Smooth muscle cell (in vitro differentiated cells): Measurements from ENCODE around the gene LRRC27. TPM values are rescaled to one million over a fixed set of nuclear protein-coding genes. Genes with fewer than 3 reads are reported as not detected.

Source experiments
- DNase-seq: peaks from one replicate; lab custom pipeline; 2025; ENCODE audit not compliant: unreplicated experiment; lab: John Stamatoyannopoulos, UW
- H2AFZ ChIP-seq: fragments of 200-600 bp; sonication (generic); 2 replicates; pipeline ENCODE4 v1.6.0; 2016; ENCODE audit warnings: antibody characterized with exemption, low read depth, mild to moderate bottlenecking
- H3F3A ChIP-seq: fragments of 200-600 bp; sonication (generic); 2 replicates; pipeline ENCODE4 v1.6.0; 2017; ENCODE audit warnings: antibody characterized with exemption, low read depth
- H3K27ac ChIP-seq: fragments of 200-600 bp; sonication (generic); 2 replicates; pipeline ENCODE4 v1.5.1; 2016; ENCODE audit warnings: low read depth, mild to moderate bottlenecking
- H3K27me3 ChIP-seq: fragments of 200-600 bp; sonication (generic); 2 replicates; pipeline ENCODE4 v1.6.1; 2016; ENCODE audit warnings: low read depth, mild to moderate bottlenecking
- H3K36me3 ChIP-seq: fragments of 200-600 bp; sonication (generic); 2 replicates; pipeline ENCODE4 v1.5.1; 2016; ENCODE audit warnings: low read depth
- H3K4me1 ChIP-seq: fragments of 200-600 bp; sonication (generic); 2 replicates; pipeline ENCODE4 v1.5.1; 2016; ENCODE audit warnings: low read depth
- H3K4me2 ChIP-seq: fragments of 200-600 bp; sonication (generic); 2 replicates; pipeline ENCODE4 v1.6.0; 2016; ENCODE audit warnings: mild to moderate bottlenecking
- H3K4me3 ChIP-seq: fragments of 200-600 bp; sonication (generic); 2 replicates; pipeline ENCODE4 v1.5.1; 2016; ENCODE audit warnings: mild to moderate bottlenecking
- H3K79me2 ChIP-seq: fragments of 200-600 bp; sonication (generic); 2 replicates; pipeline ENCODE4 v1.6.0; 2016; ENCODE audit warnings: low read depth, mild to moderate bottlenecking
- H3K9ac ChIP-seq: fragments of 200-600 bp; sonication (generic); 2 replicates; pipeline ENCODE4 v1.6.0; 2016; ENCODE audit warnings: low read depth
- H3K9me3 ChIP-seq: fragments of 200-600 bp; sonication (generic); replicated peaks from 2 replicates; pipeline ENCODE4 v1.5.1; 2016; ENCODE audit warnings: low read depth
- H4K20me1 ChIP-seq: fragments of 200-600 bp; sonication (generic); 2 replicates; pipeline ENCODE4 v1.6.0; 2016; ENCODE audit warnings: low read depth
- CTCF ChIP-seq: fragments of 200-600 bp; sonication (generic); IDR thresholded peaks from 2 replicates; pipeline ENCODE4 v1.5.1; 2017; ENCODE audit warnings: borderline replicate concordance, mild to moderate bottlenecking, antibody characterized with exemption; ENCODE audit not compliant: insufficient read depth, poor library complexity, severe bottlenecking
- WGBS: methylation state at CpG from one replicate; pipeline ENCODE4 v1.1.7; 2016; ENCODE audit warnings: low lambda C conversion rate; 5-methylcytosine and 5-hydroxymethylcytosine counted together
- polyA plus RNA-seq: library from polyadenylated mRNA; unstranded; fragments of >200 nt; fragmentation: Nextera tagmentation; extraction: Ambion mirVana; gene quantifications from 2 replicates; pipeline ENCODE4 v1.2.1, GENCODE V29; 2016
- total RNA-seq: library from RNA; depleted of rRNA; stranded (reverse); fragments of >200 nt; gene quantifications from 2 replicates; pipeline ENCODE4 v1.2.3, GENCODE V29; 2014

The LRRC27 gene
- total and polyA plus RNA-seq, 2 experiments from 2014 or later = 7.6 to 11.5 TPM

GRCh38 chr10:132356621-132357195 is 24.7 kb downstream of the LRRC27 start:
- no peaks in the 10 kb centered on the region for H3K79me2 ChIP-seq
- H2AFZ ChIP-seq = no peak overlapping the region
- H3K4me2 ChIP-seq = no peak overlapping the region
- no peaks in the 10 kb centered on the region for H3K4me1 ChIP-seq
- no peak overlapping the region for H3K9ac ChIP-seq
- 91% methylated on average over 12 of the region's 12 CpGs for WGBS
- no peak overlapping the region for H3K27ac ChIP-seq
- no peaks in the 10 kb centered on the region for H3K9me3 ChIP-seq
- no peaks in the 10 kb centered on the region for H4K20me1 ChIP-seq
- H3K36me3 ChIP-seq = no peaks in the 10 kb centered on the region
- no peaks in the 10 kb centered on the region for H3K27me3 ChIP-seq
- no peak overlapping the region for H3K4me3 ChIP-seq
- TF ChIP-seq CTCF = no peak
- DNase-seq = no peak
- H3F3A ChIP-seq = no peaks in the 10 kb centered on the region

GRCh38 chr10:132357286-132358058 is 25.5 kb downstream of the LRRC27 start:
- TF ChIP-seq CTCF = no peak
- H2AFZ ChIP-seq = no peak overlapping the region
- no peak overlapping the region for H3K4me3 ChIP-seq
- H3K36me3 ChIP-seq = no peaks in the 10 kb centered on the region
- no peaks in the 10 kb centered on the region for H3K9me3 ChIP-seq
- H3K4me1 ChIP-seq = no peaks in the 10 kb centered on the region
- no peak overlapping the region for H3K27ac ChIP-seq
- no peak overlapping the region for H3K4me2 ChIP-seq
- DNase-seq = no peak
- no peak overlapping the region for H3K9ac ChIP-seq
- H4K20me1 ChIP-seq = no peaks in the 10 kb centered on the region
- H3K27me3 ChIP-seq = no peaks in the 10 kb centered on the region
- H3K79me2 ChIP-seq = no peaks in the 10 kb centered on the region
- no peaks in the 10 kb centered on the region for H3F3A ChIP-seq
- WGBS = 93% methylated on average over 15 of the region's 15 CpGs

GRCh38 chr10:132359305-132360040 is 27.5 kb downstream of the LRRC27 start:
- no peaks in the 10 kb centered on the region for H3K9me3 ChIP-seq
- no peak for DNase-seq
- 87% methylated on average over 19 of the region's 21 CpGs for WGBS
- H3F3A ChIP-seq = peaks cover 4% of the 10 kb centered on the region
- no peak overlapping the region for H3K4me2 ChIP-seq
- no peaks in the 10 kb centered on the region for H3K4me1 ChIP-seq
- no peaks in the 10 kb centered on the region for H3K79me2 ChIP-seq
- H3K9ac ChIP-seq = no peak overlapping the region
- H3K4me3 ChIP-seq = no peak overlapping the region
- no peak overlapping the region for H3K27ac ChIP-seq
- H4K20me1 ChIP-seq = no peaks in the 10 kb centered on the region
- no peaks in the 10 kb centered on the region for H3K27me3 ChIP-seq
- no peak overlapping the region for H2AFZ ChIP-seq
- no peak for TF ChIP-seq CTCF
- H3K36me3 ChIP-seq = no peaks in the 10 kb centered on the region
